HG03280 (cell line): Measurements from ENCODE around the gene SLC2A13.
"Not testable (repeated sequence)": the region's sequence is repeated elsewhere in the genome, so short reads cannot be mapped to it uniquely, and the experiment has no call there.

ENCODE experiments used
- ATAC-seq: cut with Tn5 transposase; IDR thresholded peaks from one replicate; pipeline ENCODE4 v1.9.1; 2021; ENCODE audit warnings: mild to moderate bottlenecking, moderate library complexity; ENCODE audit not compliant: unreplicated experiment

The SLC2A13 gene

GRCh38 chr12:39935839-39936238 lies 170.0 kb downstream of the SLC2A13 start:
- ATAC-seq: no peak

- ATAC-seq: no peak
Observed at GRCh38 chr12:39935275-39935674, 170.6 kb downstream of the SLC2A13 start.

- ATAC-seq: no peak
Observed at GRCh38 chr12:39931857-39932256, 174.0 kb downstream of the SLC2A13 start.

- ATAC-seq: no peak
Observed at GRCh38 chr12:39931231-39931630, 174.7 kb downstream of the SLC2A13 start.

- no peak for ATAC-seq
Observed at GRCh38 chr12:39930101-39930500, 175.8 kb downstream of the SLC2A13 start.

GRCh38 chr12:39928181-39928899 lies 177.5 kb downstream of the SLC2A13 start:
- no peak for ATAC-seq

GRCh38 chr12:39923364-39923763 lies 182.5 kb downstream of the SLC2A13 start:
- no peak for ATAC-seq

GRCh38 chr12:39922598-39922997 lies 183.3 kb downstream of the SLC2A13 start:
- not testable (repeated sequence) for ATAC-seq

GRCh38 chr12:39920647-39921046 lies 185.2 kb downstream of the SLC2A13 start:
- no peak for ATAC-seq

- no peak for ATAC-seq
Observed at GRCh38 chr12:39920222-39920621, 185.7 kb downstream of the SLC2A13 start.

GRCh38 chr12:39919790-39920189 lies 186.1 kb downstream of the SLC2A13 start:
- ATAC-seq: no peak

GRCh38 chr12:39915249-39915648 lies 190.6 kb downstream of the SLC2A13 start:
- ATAC-seq: no peak

GRCh38 chr12:39912211-39912980 lies 193.5 kb downstream of the SLC2A13 start:
- no peak for ATAC-seq

- no peak for ATAC-seq
Observed at GRCh38 chr12:39906237-39906636, 199.6 kb downstream of the SLC2A13 start.

GRCh38 chr12:39905152-39905551 lies 200.7 kb downstream of the SLC2A13 start:
- no peak for ATAC-seq

- ATAC-seq: no peak
Observed at GRCh38 chr12:39902821-39903220, 203.1 kb downstream of the SLC2A13 start.

- ATAC-seq: no peak
Observed at GRCh38 chr12:39897315-39897714, 208.6 kb downstream of the SLC2A13 start.

- not testable (repeated sequence) for ATAC-seq
Observed at GRCh38 chr12:39893388-39893787, 212.5 kb downstream of the SLC2A13 start.

- ATAC-seq: no peak
Observed at GRCh38 chr12:39892146-39892545, 213.7 kb downstream of the SLC2A13 start.

GRCh38 chr12:39887856-39888255 lies 218.0 kb downstream of the SLC2A13 start:
- no peak for ATAC-seq

GRCh38 chr12:39886106-39886505 lies 219.8 kb downstream of the SLC2A13 start:
- no peak for ATAC-seq

- no peak for ATAC-seq
Observed at GRCh38 chr12:39884616-39885125, 221.2 kb downstream of the SLC2A13 start.
